HepG2 (cell line): ENCODE results near the gene PIGX. TPM values are rescaled to one million over a fixed set of nuclear protein-coding genes. Genes with fewer than 3 reads are reported as not detected.
A peak's percentile ranks its signal among the peaks of the same experiment; 100 is the strongest.

Source experiments
- AKAP8 ChIP-seq: sonication (generic); formaldehyde crosslinking; IDR thresholded peaks from 2 replicates; pipeline ENCODE4 v1.5.1; 2020; ENCODE audit warnings: mild to moderate bottlenecking, missing genetic modification reagents
- HNF4A ChIP-seq: sonication (generic); formaldehyde crosslinking; IDR thresholded peaks from 2 replicates; pipeline ENCODE4 v1.4.0; 2020; ENCODE audit warnings: missing genetic modification reagents
- HOXA7 ChIP-seq: sonication (generic); formaldehyde crosslinking; IDR thresholded peaks from 2 replicates; pipeline ENCODE4 v1.8.1; 2022; ENCODE audit warnings: mild to moderate bottlenecking, missing genetic modification reagents, moderate library complexity
- ISL2 ChIP-seq: sonication (generic); formaldehyde crosslinking; IDR thresholded peaks from 2 replicates; pipeline ENCODE4 v1.5.0; 2020; ENCODE audit warnings: missing genetic modification reagents
- KAT2B ChIP-seq: fragments of 150-350 bp; IDR thresholded peaks from 2 replicates; pipeline ENCODE4 v1.6.1; 2014; ENCODE audit warnings: low read depth, low read length, borderline replicate concordance
- MTF2 ChIP-seq: sonication (generic); formaldehyde crosslinking; IDR thresholded peaks from 2 replicates; pipeline ENCODE4 v1.5.0; 2020; ENCODE audit warnings: missing genetic modification reagents, borderline replicate concordance
- PRDM15 ChIP-seq: sonication (generic); formaldehyde crosslinking; IDR thresholded peaks from 2 replicates; pipeline ENCODE4 v1.4.0; 2020; ENCODE audit warnings: missing genetic modification reagents
- RELA ChIP-seq: sonication (generic); formaldehyde crosslinking; IDR thresholded peaks from 2 replicates; pipeline ENCODE4 v1.4.0; 2020; ENCODE audit warnings: missing genetic modification reagents
- THYN1 ChIP-seq: sonication (generic); formaldehyde crosslinking; IDR thresholded peaks from 2 replicates; pipeline ENCODE4 v1.8.1; 2023; ENCODE audit warnings: low read depth, mild to moderate bottlenecking, moderate library complexity, missing genetic modification reagents, borderline replicate concordance
- ZBTB25 ChIP-seq: IDR thresholded peaks from 2 replicates; pipeline ENCODE4 v1.6.1; 2018; ENCODE audit warnings: missing genetic modification reagents
- ZFP36L1 ChIP-seq: sonication (generic); formaldehyde crosslinking; IDR thresholded peaks from 2 replicates; pipeline ENCODE4 v1.8.0; 2022; ENCODE audit warnings: mild to moderate bottlenecking, missing genetic modification reagents, moderate library complexity
- ZKSCAN1 ChIP-seq: fragments of 150-350 bp; IDR thresholded peaks from 2 replicates; pipeline ENCODE4 v1.6.1; 2014; ENCODE audit warnings: low read length
- ZNF143 ChIP-seq: sonication (generic); formaldehyde crosslinking; IDR thresholded peaks from 2 replicates; pipeline ENCODE4 v1.4.0; 2020; ENCODE audit warnings: missing genetic modification reagents
- ZNF33A ChIP-seq: sonication (generic); formaldehyde crosslinking; IDR thresholded peaks from 2 replicates; pipeline ENCODE4 v1.5.1; 2020; ENCODE audit warnings: missing genetic modification reagents, mild to moderate bottlenecking, moderate library complexity, borderline replicate concordance
- ZNF496 ChIP-seq: sonication (generic); formaldehyde crosslinking; IDR thresholded peaks from 2 replicates; pipeline ENCODE4 v1.8.1; 2023; ENCODE audit warnings: mild to moderate bottlenecking, moderate library complexity, missing genetic modification reagents; ENCODE audit not compliant: insufficient replicate concordance
- ZNF563 ChIP-seq: sonication (generic); formaldehyde crosslinking; IDR thresholded peaks from 2 replicates; pipeline ENCODE4 v1.8.0; 2022; ENCODE audit warnings: mild to moderate bottlenecking, moderate library complexity, missing genetic modification reagents
- ZNF577 ChIP-seq: sonication (generic); formaldehyde crosslinking; IDR thresholded peaks from 2 replicates; pipeline ENCODE4 v1.4.0; 2020; ENCODE audit warnings: mild to moderate bottlenecking, low read depth, missing genetic modification reagents, borderline replicate concordance
- ZNF629 ChIP-seq: sonication (generic); formaldehyde crosslinking; conservative IDR thresholded peaks from 2 replicates; pipeline ENCODE4 v1.5.0; 2020; ENCODE audit warnings: missing genetic modification reagents
- ZNF691 ChIP-seq: sonication (generic); formaldehyde crosslinking; IDR thresholded peaks from 2 replicates; pipeline ENCODE4 v1.4.0; 2020; ENCODE audit warnings: missing genetic modification reagents, low read depth, mild to moderate bottlenecking, borderline replicate concordance
- ZNF883 ChIP-seq: sonication (generic); formaldehyde crosslinking; IDR thresholded peaks from 2 replicates; pipeline ENCODE4 v1.5.1; 2020; ENCODE audit warnings: mild to moderate bottlenecking, missing genetic modification reagents; ENCODE audit errors: not compliant biosample characterization
- ZXDC ChIP-seq: sonication (generic); formaldehyde crosslinking; IDR thresholded peaks from 2 replicates; pipeline ENCODE4 v1.5.0; 2020; ENCODE audit warnings: mild to moderate bottlenecking, missing genetic modification reagents
- polyA plus RNA-seq, 8 experiments: library from polyadenylated mRNA; depleted of rRNA in 3 of 8; stranded (reverse) in 7 of 8; unstranded in 1 of 8; fragments of >200 nt; fragmentation: Illumina TruSeq in 4 of 8; extraction: Trizol in 4 of 8; gene quantifications; 2 replicates each; pipeline versions ENCODE4 v1.2.1 to v1.2.3, GENCODE V29; 2011 to 2016; ENCODE audit warnings: low read depth in 4 of 8, missing spikeins in 1 of 8, mixed read lengths in 1 of 8; ENCODE audit not compliant: insufficient read depth in 1 of 8
- total RNA-seq, 5 experiments: library from RNA; depleted of rRNA; stranded (reverse); fragments of >200 nt; fragmentation: Illumina TruSeq; extraction: Trizol; gene quantifications; 2 replicates each; pipeline ENCODE4 v1.2.3, GENCODE V29; 2016; ENCODE audit warnings: low read depth in 1 of 5

PIGX gene
- total and polyA plus RNA-seq, 2 of the 13 experiments (the other 11 are each of a cell fraction or from before 2014, with no cell fraction given), result 13.2 to 21.3 TPM

GRCh38 chr3:196711838-196712513, at the start of gene PIGX, which contains the start of gene CEP19 (continued):
- no peak for TF ChIP-seq ZFP36L1
- no peak for TF ChIP-seq ZNF629 (CRISPR knock-in tag)
- TF ChIP-seq ZNF33A (CRISPR knock-in tag), result no peak
- TF ChIP-seq HOXA7 (CRISPR knock-in tag), result no peak
- TF ChIP-seq AKAP8, result no peak
- TF ChIP-seq ZNF143 (CRISPR knock-in tag), result no peak
- TF ChIP-seq PRDM15 (CRISPR knock-in tag), result no peak; the same call in 1 of the 2 replicates
- no peak for TF ChIP-seq ZNF691 (CRISPR knock-in tag)
- TF ChIP-seq THYN1 (CRISPR knock-in tag), result no peak
- no peak for TF ChIP-seq ZNF883 (CRISPR knock-in tag)
- TF ChIP-seq HNF4A (CRISPR knock-in tag), result no peak
- TF ChIP-seq ZNF496, result no peak
- TF ChIP-seq MTF2 (CRISPR knock-in tag), result peak; percentile 46; the same call in 1 of the 2 replicates
- TF ChIP-seq ZBTB25 (CRISPR knock-in tag), result peak; percentile 31; the same call in 1 of the 2 replicates
- no peak; the same call in 1 of the 2 replicates for TF ChIP-seq ZNF563
- TF ChIP-seq ZNF577 (CRISPR knock-in tag), result no peak
- TF ChIP-seq ZKSCAN1, result no peak
- no peak for TF ChIP-seq RELA (CRISPR knock-in tag)
- TF ChIP-seq ZXDC, result 0 out of 2 replicates have a peak, but pooled peaks have one; percentile 24
- no peak for TF ChIP-seq ISL2 (CRISPR knock-in tag)
- TF ChIP-seq KAT2B, result no peak
